GM23338 (cell line): ENCODE data around the gene DHX8. TPM values are rescaled to one million over a fixed set of nuclear protein-coding genes. Genes with fewer than 3 reads are reported as not detected.
A peak's percentile ranks its signal among the peaks of the same experiment; 100 is the strongest.

Experiments
- ATAC-seq: fragments of 200-7000 bp; cut with Tn5 transposase; 3 replicates; pipeline ENCODE4 v1.9.1; 2020
- DNase-seq: peaks from one replicate; pipeline ENCODE4 v3.0.0-alpha.2; 2015; ENCODE audit warnings: low spot score
- H2AFZ ChIP-seq: fragments of 200-600 bp; sonication (generic); 2 replicates; pipeline ENCODE4 v1.8.0; 2016; ENCODE audit warnings: antibody characterized with exemption, mild to moderate bottlenecking, moderate library complexity
- H3F3A ChIP-seq: fragments of 200-600 bp; sonication (generic); replicated peaks from 2 replicates; pipeline ENCODE4 v1.8.0; 2017; ENCODE audit warnings: antibody characterized with exemption, mixed run types, low read depth
- H3K27ac ChIP-seq: fragments of 200-600 bp; sonication (generic); 2 replicates; pipeline ENCODE4 v1.6.1; 2016; ENCODE audit warnings: low read depth
- H3K27me3 ChIP-seq: fragments of 200-600 bp; sonication (generic); 2 replicates; pipeline ENCODE4 v1.8.0; 2016; ENCODE audit warnings: mild to moderate bottlenecking, mixed run types, moderate library complexity; ENCODE audit not compliant: insufficient read depth
- H3K36me3 ChIP-seq: fragments of 200-600 bp; sonication (generic); 2 replicates; pipeline ENCODE4 v1.8.0; 2016; ENCODE audit warnings: mild to moderate bottlenecking; ENCODE audit not compliant: insufficient read depth
- H3K4me1 ChIP-seq: fragments of 200-600 bp; sonication (generic); 2 replicates; pipeline ENCODE4 v1.8.0; 2016; ENCODE audit warnings: mild to moderate bottlenecking, moderate library complexity; ENCODE audit not compliant: insufficient read depth
- H3K4me2 ChIP-seq: fragments of 200-600 bp; sonication (generic); 2 replicates; pipeline ENCODE4 v1.7.1; 2017; ENCODE audit warnings: mixed run types
- H3K4me3 ChIP-seq: fragments of 200-600 bp; sonication (generic); 2 replicates; pipeline ENCODE4 v1.6.1; 2016; ENCODE audit warnings: mixed run types
- H3K79me2 ChIP-seq: fragments of 200-600 bp; sonication (generic); replicated peaks from 2 replicates; pipeline ENCODE4 v1.8.0; 2017; ENCODE audit warnings: mild to moderate bottlenecking; ENCODE audit not compliant: insufficient read depth
- H3K9me2 ChIP-seq: fragments of 200-600 bp; sonication (generic); 2 replicates; pipeline ENCODE4 v1.8.0; 2017; ENCODE audit not compliant: insufficient read depth
- H4K20me1 ChIP-seq: fragments of 200-600 bp; sonication (generic); replicated peaks from 2 replicates; pipeline ENCODE4 v1.8.0; 2017; ENCODE audit warnings: mild to moderate bottlenecking; ENCODE audit not compliant: insufficient read depth
- H3K27ac Mint-ChIP-seq: 2 replicates; pipeline ENCODE4 v1.8.0; 2020; ENCODE audit warnings: inconsistent platforms, mild to moderate bottlenecking, moderate library complexity, mixed read lengths
- H3K27me3 Mint-ChIP-seq: 3 replicates; pipeline ENCODE4 v1.8.0; 2022; ENCODE audit warnings: low read depth, mild to moderate bottlenecking, moderate library complexity, mixed read lengths, inconsistent platforms; ENCODE audit not compliant: insufficient read depth, poor library complexity
- H3K36me3 Mint-ChIP-seq: 3 replicates; pipeline ENCODE4 v1.8.0; 2021; ENCODE audit warnings: low read depth, mild to moderate bottlenecking, inconsistent platforms, moderate library complexity, mixed read lengths
- H3K4me1 Mint-ChIP-seq: 3 replicates; pipeline ENCODE4 v1.8.0; 2020; ENCODE audit warnings: mild to moderate bottlenecking, inconsistent platforms, mixed read lengths
- H3K4me3 Mint-ChIP-seq: 3 replicates; pipeline ENCODE4 v1.8.0; 2021; ENCODE audit warnings: moderate library complexity, mild to moderate bottlenecking, inconsistent platforms, mixed read lengths
- H3K9me3 Mint-ChIP-seq: 3 replicates; pipeline ENCODE4 v1.8.0; 2020; ENCODE audit warnings: moderate library complexity, mild to moderate bottlenecking, inconsistent platforms, mixed read lengths
- CREB1 ChIP-seq: fragments of 250-450 bp; sonication (Bioruptor Pico); IDR thresholded peaks from 2 replicates; pipeline ENCODE4 v1.5.0; 2020; ENCODE audit warnings: low read depth, mild to moderate bottlenecking, moderate library complexity
- JUNB ChIP-seq: IDR thresholded peaks from one replicate; pipeline ENCODE4 v1.6.1; 2016; ENCODE audit warnings: antibody characterized with exemption; ENCODE audit not compliant: unreplicated experiment
- NANOG ChIP-seq: IDR thresholded peaks from 2 replicates; pipeline ENCODE4 v1.6.1; 2016; ENCODE audit warnings: antibody characterized with exemption, borderline replicate concordance
- STAT1 ChIP-seq: IDR thresholded peaks from one replicate; pipeline ENCODE4 v1.6.1; 2016; ENCODE audit warnings: antibody characterized with exemption; ENCODE audit not compliant: unreplicated experiment
- ZNF331 ChIP-seq: fragments of 250-450 bp; sonication (Bioruptor Pico); IDR thresholded peaks from 2 replicates; pipeline ENCODE4 v1.5.0; 2020; ENCODE audit warnings: low read depth, mild to moderate bottlenecking, moderate library complexity
- polyA plus RNA-seq: library from polyadenylated mRNA; unstranded; fragments of >200 nt; fragmentation: Nextera tagmentation; extraction: Ambion mirVana; gene quantifications from 2 replicates; pipeline ENCODE4 v1.2.1, GENCODE V29; 2016
- total RNA-seq: library from RNA; depleted of rRNA; stranded (reverse); fragments of >200 nt; shearing (Covaris generic); gene quantifications from 2 replicates; pipeline ENCODE4 v1.2.3, GENCODE V29; 2014
- TF ChIP-seq, protein P1 (sequence below): IDR thresholded peaks from 2 replicates; pipeline ENCODE4 v1.6.1; 2016; ENCODE audit warnings: antibody characterized with exemption
- TF ChIP-seq, protein P2 (sequence below), 2 experiments: fragments of 200-600 bp in 1 of 2; sonication (generic) in 1 of 2; conservative IDR thresholded peaks; 2 replicates each; pipeline versions ENCODE4 v1.5.1 to v1.6.1; 2016 to 2017; ENCODE audit warnings: antibody characterized with exemption in 2 of 2, low read depth in 2 of 2, mild to moderate bottlenecking in 2 of 2, moderate library complexity in 1 of 2
- TF ChIP-seq, protein P3 (sequence below): IDR thresholded peaks from one replicate; pipeline ENCODE4 v1.6.1; 2018; ENCODE audit warnings: antibody characterized with exemption; ENCODE audit not compliant: unreplicated experiment

Gene DHX8
- total and polyA plus RNA-seq, 2 experiments from 2014 or later: 35.3 to 81.1 TPM

DNA sequence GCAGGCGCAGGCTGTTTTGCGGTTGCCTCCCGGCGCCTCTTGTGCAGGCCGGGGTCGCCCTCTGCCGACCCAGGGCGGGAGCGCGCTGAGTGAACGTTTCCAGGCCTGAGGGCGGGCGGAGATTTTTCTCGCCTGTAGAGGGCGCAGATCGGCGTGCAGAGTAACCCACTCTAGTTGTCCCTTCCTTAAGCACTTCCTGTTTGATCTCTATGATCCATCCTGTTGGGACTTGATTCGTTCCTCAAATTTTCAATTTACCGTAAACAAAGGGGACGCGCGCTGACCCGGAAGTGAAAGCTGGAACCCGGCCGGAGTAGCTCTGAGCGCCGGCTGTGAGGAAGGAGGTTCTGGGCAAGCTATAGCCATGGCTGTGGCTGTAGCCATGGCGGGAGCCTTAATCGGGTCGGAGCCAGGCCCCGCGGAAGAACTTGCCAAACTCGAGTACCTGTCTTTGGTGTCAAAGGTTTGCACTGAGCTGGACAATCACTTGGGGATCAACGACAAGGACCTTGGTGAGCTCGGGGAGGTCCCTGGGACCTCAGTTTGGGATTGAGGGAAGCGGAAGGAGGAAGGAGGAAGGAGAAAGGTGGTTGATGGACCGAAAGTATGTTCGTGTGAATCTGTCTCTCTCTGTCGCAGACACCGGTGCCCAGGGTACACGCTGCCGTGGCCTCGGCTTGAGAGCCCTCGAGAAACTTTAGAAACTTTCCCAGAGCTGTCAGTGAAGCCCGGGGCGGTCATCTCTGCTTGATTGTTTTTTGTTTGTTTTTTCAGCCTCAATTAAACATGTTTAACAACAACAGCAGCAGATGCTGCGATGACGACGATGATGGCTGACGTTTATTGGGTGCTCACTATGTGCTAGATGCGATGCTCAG, at the start of gene DHX8 (continued):
- TF ChIP-seq CREB1 (CRISPR knock-in tag): peak; percentile 66

DNA sequence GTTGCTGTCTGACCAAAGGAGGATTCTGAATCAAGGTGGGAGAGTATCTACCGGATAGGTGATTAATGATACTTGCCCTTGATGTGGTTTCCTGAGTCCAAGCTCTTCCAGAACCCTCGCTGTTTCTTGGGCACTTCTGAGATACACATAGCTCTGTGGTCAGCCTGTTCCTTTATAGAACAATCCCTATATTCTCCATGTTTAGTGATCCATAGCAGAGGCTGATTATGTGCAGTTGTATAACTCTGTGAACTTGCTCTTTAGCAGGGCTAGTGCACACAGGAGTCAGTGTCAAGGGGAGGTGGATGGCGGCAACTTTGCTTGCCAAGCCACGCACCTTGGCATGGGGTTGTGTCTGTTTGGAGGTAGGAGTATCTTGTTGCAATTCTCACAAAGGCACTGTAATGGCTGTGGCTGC, 48.9 kb upstream of the DHX8 start:
- H3K4me1 Mint-ChIP-seq: peaks cover 16% of the 10 kb centered on the region
- Histone ChIP-seq H3K27me3 (no peaks in the 10 kb centered on the region), H3K36me3 (no peaks in the 10 kb centered on the region), H3K4me3 (no peak overlapping the region), H3K79me2 (no peaks in the 10 kb centered on the region), H2AFZ (no peak overlapping the region), H3K27ac (no peak overlapping the region), H3K4me2 (no peak overlapping the region), H3F3A (no peaks in the 10 kb centered on the region), H3K4me1 (no peaks in the 10 kb centered on the region), H3K9me2 (0 out of 2 replicates have a peak, but pooled peaks cover 4% of the 10 kb centered on the region), H4K20me1 (no peaks in the 10 kb centered on the region)
- no peak for TF ChIP-seq CREB1 (CRISPR knock-in tag)
- no peak for TF ChIP-seq NANOG
- TF ChIP-seq STAT1: no peak
- TF ChIP-seq, protein P1, sequence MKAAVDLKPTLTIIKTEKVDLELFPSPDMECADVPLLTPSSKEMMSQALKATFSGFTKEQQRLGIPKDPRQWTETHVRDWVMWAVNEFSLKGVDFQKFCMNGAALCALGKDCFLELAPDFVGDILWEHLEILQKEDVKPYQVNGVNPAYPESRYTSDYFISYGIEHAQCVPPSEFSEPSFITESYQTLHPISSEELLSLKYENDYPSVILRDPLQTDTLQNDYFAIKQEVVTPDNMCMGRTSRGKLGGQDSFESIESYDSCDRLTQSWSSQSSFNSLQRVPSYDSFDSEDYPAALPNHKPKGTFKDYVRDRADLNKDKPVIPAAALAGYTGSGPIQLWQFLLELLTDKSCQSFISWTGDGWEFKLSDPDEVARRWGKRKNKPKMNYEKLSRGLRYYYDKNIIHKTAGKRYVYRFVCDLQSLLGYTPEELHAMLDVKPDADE: no peak
- TF ChIP-seq ZNF331 (CRISPR knock-in tag): no peak
- no peak for TF ChIP-seq JUNB
- TF ChIP-seq, protein P2, sequence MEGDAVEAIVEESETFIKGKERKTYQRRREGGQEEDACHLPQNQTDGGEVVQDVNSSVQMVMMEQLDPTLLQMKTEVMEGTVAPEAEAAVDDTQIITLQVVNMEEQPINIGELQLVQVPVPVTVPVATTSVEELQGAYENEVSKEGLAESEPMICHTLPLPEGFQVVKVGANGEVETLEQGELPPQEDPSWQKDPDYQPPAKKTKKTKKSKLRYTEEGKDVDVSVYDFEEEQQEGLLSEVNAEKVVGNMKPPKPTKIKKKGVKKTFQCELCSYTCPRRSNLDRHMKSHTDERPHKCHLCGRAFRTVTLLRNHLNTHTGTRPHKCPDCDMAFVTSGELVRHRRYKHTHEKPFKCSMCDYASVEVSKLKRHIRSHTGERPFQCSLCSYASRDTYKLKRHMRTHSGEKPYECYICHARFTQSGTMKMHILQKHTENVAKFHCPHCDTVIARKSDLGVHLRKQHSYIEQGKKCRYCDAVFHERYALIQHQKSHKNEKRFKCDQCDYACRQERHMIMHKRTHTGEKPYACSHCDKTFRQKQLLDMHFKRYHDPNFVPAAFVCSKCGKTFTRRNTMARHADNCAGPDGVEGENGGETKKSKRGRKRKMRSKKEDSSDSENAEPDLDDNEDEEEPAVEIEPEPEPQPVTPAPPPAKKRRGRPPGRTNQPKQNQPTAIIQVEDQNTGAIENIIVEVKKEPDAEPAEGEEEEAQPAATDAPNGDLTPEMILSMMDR (conservative IDR thresholded peaks at IDR 0.05; ENCODE audit: low read depth in 2 of 2): no peak
- TF ChIP-seq, protein P3, sequence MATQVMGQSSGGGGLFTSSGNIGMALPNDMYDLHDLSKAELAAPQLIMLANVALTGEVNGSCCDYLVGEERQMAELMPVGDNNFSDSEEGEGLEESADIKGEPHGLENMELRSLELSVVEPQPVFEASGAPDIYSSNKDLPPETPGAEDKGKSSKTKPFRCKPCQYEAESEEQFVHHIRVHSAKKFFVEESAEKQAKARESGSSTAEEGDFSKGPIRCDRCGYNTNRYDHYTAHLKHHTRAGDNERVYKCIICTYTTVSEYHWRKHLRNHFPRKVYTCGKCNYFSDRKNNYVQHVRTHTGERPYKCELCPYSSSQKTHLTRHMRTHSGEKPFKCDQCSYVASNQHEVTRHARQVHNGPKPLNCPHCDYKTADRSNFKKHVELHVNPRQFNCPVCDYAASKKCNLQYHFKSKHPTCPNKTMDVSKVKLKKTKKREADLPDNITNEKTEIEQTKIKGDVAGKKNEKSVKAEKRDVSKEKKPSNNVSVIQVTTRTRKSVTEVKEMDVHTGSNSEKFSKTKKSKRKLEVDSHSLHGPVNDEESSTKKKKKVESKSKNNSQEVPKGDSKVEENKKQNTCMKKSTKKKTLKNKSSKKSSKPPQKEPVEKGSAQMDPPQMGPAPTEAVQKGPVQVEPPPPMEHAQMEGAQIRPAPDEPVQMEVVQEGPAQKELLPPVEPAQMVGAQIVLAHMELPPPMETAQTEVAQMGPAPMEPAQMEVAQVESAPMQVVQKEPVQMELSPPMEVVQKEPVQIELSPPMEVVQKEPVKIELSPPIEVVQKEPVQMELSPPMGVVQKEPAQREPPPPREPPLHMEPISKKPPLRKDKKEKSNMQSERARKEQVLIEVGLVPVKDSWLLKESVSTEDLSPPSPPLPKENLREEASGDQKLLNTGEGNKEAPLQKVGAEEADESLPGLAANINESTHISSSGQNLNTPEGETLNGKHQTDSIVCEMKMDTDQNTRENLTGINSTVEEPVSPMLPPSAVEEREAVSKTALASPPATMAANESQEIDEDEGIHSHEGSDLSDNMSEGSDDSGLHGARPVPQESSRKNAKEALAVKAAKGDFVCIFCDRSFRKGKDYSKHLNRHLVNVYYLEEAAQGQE: no peak
- no peaks in the 10 kb centered on the region for H3K36me3 Mint-ChIP-seq
- peaks cover 3% of the 10 kb centered on the region for H3K27me3 Mint-ChIP-seq
- H3K9me3 Mint-ChIP-seq: no peaks in the 10 kb centered on the region
- H3K27ac Mint-ChIP-seq: no peak overlapping the region
- H3K4me3 Mint-ChIP-seq: no peak overlapping the region
- DNase-seq (no peak), ATAC-seq (no peak)
